Prostate gland (tissue), 2 donors: ENCODE results near the gene CD96.

Experiments
- POLR2A ChIP-seq: fragments of 450-650 bp; IDR thresholded peaks from one replicate; pipeline ENCODE4 v1.6.1; 2016; ENCODE audit warnings: antibody characterized with exemption, mild to moderate bottlenecking
- TF ChIP-seq, protein P1 (sequence below), 4 experiments: fragments of 200-600 bp in 2 of 4; fragments of 450-650 bp in 2 of 4; sonication (generic) in 2 of 4; IDR thresholded peaks; 1 replicate in 3 of 4; 2 replicates in 1 of 4; pipeline ENCODE4 v1.5.1; 2016 to 2019; ENCODE audit warnings: antibody characterized with exemption in 4 of 4, mild to moderate bottlenecking in 2 of 4, moderate library complexity in 2 of 4

DNA sequence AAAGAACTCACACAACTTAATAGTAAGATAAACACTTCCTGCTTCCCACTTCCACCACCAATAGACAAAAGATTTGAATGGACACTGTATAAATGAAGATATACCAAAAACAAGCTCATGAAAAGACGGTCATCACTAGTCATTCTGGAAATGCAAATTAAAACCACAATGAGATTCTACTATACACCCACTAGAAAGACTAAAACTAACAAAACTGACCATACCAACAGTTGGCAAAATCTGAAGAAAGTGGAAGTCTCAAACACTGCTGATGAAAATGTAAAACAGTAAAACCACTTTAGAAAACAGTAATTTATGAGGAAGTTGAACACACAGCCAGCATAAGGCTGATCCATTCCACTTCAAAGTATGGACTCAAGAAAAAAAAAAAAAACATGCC, 35.6 kb upstream of the CD96 start:
- TF ChIP-seq POLR2A = no peak
- TF ChIP-seq, protein P1, sequence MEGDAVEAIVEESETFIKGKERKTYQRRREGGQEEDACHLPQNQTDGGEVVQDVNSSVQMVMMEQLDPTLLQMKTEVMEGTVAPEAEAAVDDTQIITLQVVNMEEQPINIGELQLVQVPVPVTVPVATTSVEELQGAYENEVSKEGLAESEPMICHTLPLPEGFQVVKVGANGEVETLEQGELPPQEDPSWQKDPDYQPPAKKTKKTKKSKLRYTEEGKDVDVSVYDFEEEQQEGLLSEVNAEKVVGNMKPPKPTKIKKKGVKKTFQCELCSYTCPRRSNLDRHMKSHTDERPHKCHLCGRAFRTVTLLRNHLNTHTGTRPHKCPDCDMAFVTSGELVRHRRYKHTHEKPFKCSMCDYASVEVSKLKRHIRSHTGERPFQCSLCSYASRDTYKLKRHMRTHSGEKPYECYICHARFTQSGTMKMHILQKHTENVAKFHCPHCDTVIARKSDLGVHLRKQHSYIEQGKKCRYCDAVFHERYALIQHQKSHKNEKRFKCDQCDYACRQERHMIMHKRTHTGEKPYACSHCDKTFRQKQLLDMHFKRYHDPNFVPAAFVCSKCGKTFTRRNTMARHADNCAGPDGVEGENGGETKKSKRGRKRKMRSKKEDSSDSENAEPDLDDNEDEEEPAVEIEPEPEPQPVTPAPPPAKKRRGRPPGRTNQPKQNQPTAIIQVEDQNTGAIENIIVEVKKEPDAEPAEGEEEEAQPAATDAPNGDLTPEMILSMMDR (IDR thresholded peaks at IDR 0.05) = no peak
